IMR-90 (cell line): ENCODE results near the gene KLK12. TPM values are rescaled to one million over a fixed set of nuclear protein-coding genes. Genes with fewer than 3 reads are reported as not detected.

Experiments used
- ATAC-seq: fragments of 200-7000 bp; cut with Tn5 transposase; 2 replicates; pipeline ENCODE4 v1.9.1; 2020; ENCODE audit warnings: low read depth, mild to moderate bottlenecking, moderate library complexity
- BruUV-seq: library from RNA; stranded (reverse); fragments of 400-500 nt; replicated peaks from 2 replicates; lab custom pipeline; 2021; lab: Mats Ljungman, UMichigan
- CTCF ChIA-PET: fragments of 300-600 bp; formaldehyde crosslinking; extraction: SDS; loops from one replicate; lab custom pipeline; 2021; ENCODE audit warnings: antibody characterized with exemption; lab: Yijun Ruan, JAX
- POLR2A ChIA-PET: fragments of 300-600 bp; sonication (Branson Sonifier 250); formaldehyde crosslinking; loops from one replicate; lab custom pipeline; 2022; ENCODE audit warnings: antibody characterized with exemption; ENCODE audit not compliant: unreplicated experiment; lab: Charles Lee
- DNase-seq: peaks from one replicate; pipeline ENCODE4 v3.0.0; 2013
- H2AFZ ChIP-seq: replicated peaks from 2 replicates; pipeline ENCODE3; 2013; ENCODE audit warnings: low read length, mild to moderate bottlenecking; ENCODE audit not compliant: poor library complexity
- H2AK5ac ChIP-seq: 2 replicates; pipeline ENCODE4 v1.6.1; 2013; ENCODE audit warnings: low read depth, low read length, inconsistent platforms
- H2AK9ac ChIP-seq: replicated peaks from 2 replicates; pipeline ENCODE3; 2013; ENCODE audit warnings: mild to moderate bottlenecking, low read depth, low read length, moderate library complexity; ENCODE audit not compliant: poor library complexity
- H2BK120ac ChIP-seq: 2 replicates; pipeline ENCODE4 v1.6.1; 2013; ENCODE audit warnings: low read depth, low read length, inconsistent platforms
- H2BK15ac ChIP-seq: 3 replicates; pipeline ENCODE4 v1.6.1; 2013; ENCODE audit warnings: low read depth, low read length, inconsistent platforms
- H2BK20ac ChIP-seq: 2 replicates; pipeline ENCODE4 v1.6.1; 2013; ENCODE audit warnings: low read depth, mild to moderate bottlenecking, inconsistent platforms, low read length, moderate library complexity
- H2BK5ac ChIP-seq: 2 replicates; pipeline ENCODE4 v1.6.1; 2013; ENCODE audit warnings: mild to moderate bottlenecking, low read depth, low read length, inconsistent platforms; ENCODE audit not compliant: poor library complexity, severe bottlenecking
- H3K14ac ChIP-seq: replicated peaks from 2 replicates; pipeline ENCODE4 v1.6.1; 2013; ENCODE audit warnings: low read depth, low read length, inconsistent platforms
- H3K18ac ChIP-seq: 2 replicates; pipeline ENCODE4 v1.6.1; 2013; ENCODE audit warnings: low read depth, low read length, control low read depth
- H3K23ac ChIP-seq: 2 replicates; pipeline ENCODE4 v1.6.1; 2013; ENCODE audit warnings: low read depth, low read length, inconsistent platforms
- H3K27ac ChIP-seq: 2 replicates; pipeline ENCODE4 v1.5.1; 2013; ENCODE audit warnings: mild to moderate bottlenecking, control low read depth, low read length; ENCODE audit not compliant: insufficient read depth
- H3K27me3 ChIP-seq: 2 replicates; pipeline ENCODE4 v1.6.1; 2013; ENCODE audit warnings: low read length; ENCODE audit not compliant: control insufficient read depth, insufficient read depth
- H3K36me3 ChIP-seq: 2 replicates; pipeline ENCODE4 v1.6.1; 2013; ENCODE audit warnings: low read length, mixed read lengths; ENCODE audit not compliant: control insufficient read depth, insufficient read depth
- H3K4ac ChIP-seq: 2 replicates; pipeline ENCODE4 v1.6.1; 2013; ENCODE audit warnings: low read depth, low read length, inconsistent platforms
- H3K4me1 ChIP-seq: 2 replicates; pipeline ENCODE4 v1.6.1; 2013; ENCODE audit warnings: low read length, mixed read lengths; ENCODE audit not compliant: control insufficient read depth, insufficient read depth
- H3K4me2 ChIP-seq: 2 replicates; pipeline ENCODE4 v1.6.1; 2013; ENCODE audit warnings: low read depth, mild to moderate bottlenecking, control low read depth, low read length, moderate library complexity
- H3K4me3 ChIP-seq: 2 replicates; pipeline ENCODE4 v1.5.1; 2013; ENCODE audit warnings: low read depth, mild to moderate bottlenecking, control low read depth, low read length, moderate library complexity; ENCODE audit not compliant: insufficient read depth
- H3K56ac ChIP-seq: 2 replicates; pipeline ENCODE4 v1.6.1; 2013; ENCODE audit warnings: low read length, inconsistent platforms; ENCODE audit not compliant: insufficient read depth; ENCODE audit errors: extremely low read depth
- H3K79me1 ChIP-seq, 2 experiments: 2 replicates each; pipeline ENCODE4 v1.6.1; 2013; ENCODE audit warnings: low read length in 2 of 2, inconsistent platforms in 1 of 2, low read depth in 1 of 2
- H3K9ac ChIP-seq: 2 replicates; pipeline ENCODE4 v1.6.1; 2013; ENCODE audit warnings: low read depth, low read length, control low read depth
- H3K9me1 ChIP-seq: 2 replicates; pipeline ENCODE4 v1.6.1; 2013; ENCODE audit warnings: low read length, inconsistent platforms; ENCODE audit not compliant: insufficient read depth
- H3K9me3 ChIP-seq: 2 replicates; pipeline ENCODE4 v1.6.1; 2013; ENCODE audit warnings: low read length; ENCODE audit not compliant: control insufficient read depth, insufficient read depth
- H4K20me1 ChIP-seq: 2 replicates; pipeline ENCODE4 v1.6.1; 2013; ENCODE audit warnings: low read length, inconsistent platforms; ENCODE audit not compliant: insufficient read depth
- H4K5ac ChIP-seq: 2 replicates; pipeline ENCODE4 v1.6.1; 2013; ENCODE audit warnings: mild to moderate bottlenecking, low read depth, low read length, control low read depth
- H4K8ac ChIP-seq, 2 experiments: 2 replicates each; pipeline ENCODE4 v1.6.1; 2013; ENCODE audit warnings: low read depth in 2 of 2, low read length in 2 of 2, control low read depth in 1 of 2, inconsistent platforms in 1 of 2
- H4K91ac ChIP-seq: 2 replicates; pipeline ENCODE4 v1.6.1; 2013; ENCODE audit warnings: low read depth, low read length, inconsistent platforms; ENCODE audit not compliant: insufficient read depth
- CEBPB ChIP-seq: IDR thresholded peaks from 2 replicates; pipeline ENCODE4 v1.6.1; 2012; ENCODE audit warnings: low read depth, low read length, improper control_type of control experiment
- FOS ChIP-seq: fragments of 150-350 bp; IDR thresholded peaks from 2 replicates; pipeline ENCODE4 v1.6.1; 2016; ENCODE audit warnings: low read depth, low read length
- MXI1 ChIP-seq: IDR thresholded peaks from 2 replicates; pipeline ENCODE4 v1.6.1; 2012; ENCODE audit warnings: low read depth, mild to moderate bottlenecking, low read length, moderate library complexity, borderline replicate concordance
- POLR2A ChIP-seq: IDR thresholded peaks from 2 replicates; pipeline ENCODE4 v1.6.1; 2012; ENCODE audit warnings: mild to moderate bottlenecking, low read depth, low read length
- RFX5 ChIP-seq: IDR thresholded peaks from 2 replicates; pipeline ENCODE4 v1.8.0; 2012; ENCODE audit warnings: low read depth, mild to moderate bottlenecking, low read length, moderate library complexity
- WGBS, 2 experiments: methylation state at CpG; one replicate each; pipeline versions ENCODE4 v1.1.5 to v1.1.7; 2013; ENCODE audit warnings: missing lambda C conversion rate in 2 of 2; ENCODE audit not compliant: insufficient read length in 1 of 2; ENCODE audit errors: extremely low coverage in 2 of 2; 5-methylcytosine and 5-hydroxymethylcytosine counted together
- dilution Hi-C: fragments of 300-500 bp; cut with HindIII; formaldehyde crosslinking; loops from one replicate; pipeline ENCODE4 v1.14.3; 2018; ENCODE audit warnings: low sequenced_read_pairs; ENCODE audit not compliant: unreplicated experiment
- in situ Hi-C: fragments of 300-500 bp; cut with MboI; formaldehyde crosslinking; loops from 3 replicates; pipeline ENCODE4 v1.14.3; 2019; ENCODE audit warnings: low sequenced_read_pairs, inconsistent platforms, mixed read lengths
- intact Hi-C: fragments of 100-400 bp; cut with micrococcal nuclease; formaldehyde crosslinking; loops from 2 replicates; pipeline ENCODE4 v1.10.0; 2022
- polyA plus RNA-seq, 3 experiments: library from polyadenylated mRNA; depleted of rRNA; stranded (reverse); fragments of >200 nt; gene quantifications; 2 replicates each; pipeline ENCODE4 v1.2.3, GENCODE V29; 2012; ENCODE audit warnings: low replicate concordance in 1 of 3
- total RNA-seq: library from RNA; depleted of rRNA; stranded (reverse); fragments of >200 nt; gene quantifications from 2 replicates; pipeline ENCODE4 v1.2.3, GENCODE V29; 2012
- TF ChIP-seq, protein P1 (sequence below): conservative IDR thresholded peaks from 2 replicates; pipeline ENCODE4 v1.5.1; 2012; ENCODE audit warnings: mild to moderate bottlenecking, low read depth, low read length, improper control_type of control experiment

KLK12 gene
- total and polyA plus RNA-seq, 2 of the 4 experiments (the other 2 are of a cell fraction): not detected

DNA sequence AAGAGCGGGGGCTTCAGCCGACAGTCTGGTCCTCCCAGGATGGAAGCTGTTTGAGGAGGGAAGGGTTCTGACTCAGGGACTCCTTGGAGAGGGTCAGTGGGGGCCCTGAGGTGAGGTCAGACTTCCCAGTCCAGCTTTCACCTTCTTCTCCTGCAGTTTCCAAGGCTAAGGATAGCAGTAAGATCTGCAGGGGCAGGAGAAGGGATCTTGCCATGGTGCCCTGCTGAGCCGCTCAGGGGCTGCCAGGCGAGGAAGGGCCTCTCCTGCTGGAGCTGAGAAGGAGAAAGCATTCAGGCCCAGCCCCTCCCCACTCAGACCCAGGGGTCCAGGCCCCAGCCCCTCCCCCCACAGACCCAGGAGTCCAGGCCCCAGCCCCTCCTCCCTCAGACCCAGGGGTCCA is 52.6 kb downstream of the KLK12 start:
- no peaks in the 10 kb centered on the region for H3K36me3 ChIP-seq
- no CpG with 5 or more reads among the region's 4 CpGs for WGBS, 2 experiments
- no TSS peak for BruUV-seq
- no peak overlapping the region for H3K4me2 ChIP-seq
- H3K56ac ChIP-seq: no peak overlapping the region
- H3K4me3 ChIP-seq: no peak overlapping the region
- no peak overlapping the region for H4K91ac ChIP-seq
- no peak overlapping the region for H2AK9ac ChIP-seq
- H3K4ac ChIP-seq: no peak overlapping the region
- H2BK15ac ChIP-seq: no peak overlapping the region
- no peak overlapping the region for H3K14ac ChIP-seq
- dilution Hi-C loops: no loop called here
- DNase-seq (no peak), ATAC-seq (no peak)
- no peak overlapping the region for H2BK5ac ChIP-seq
- H4K8ac ChIP-seq: no peak overlapping the region
- ChIA-PET CTCF (no interaction called here), POLR2A (no interaction called here)
- no peak overlapping the region for H3K23ac ChIP-seq
- no peaks in the 10 kb centered on the region for H3K9me3 ChIP-seq
- H3K18ac ChIP-seq: no peak overlapping the region
- no peaks in the 10 kb centered on the region for H4K20me1 ChIP-seq
- no peaks in the 10 kb centered on the region for H3K79me1 ChIP-seq
- no peak overlapping the region for H2AK5ac ChIP-seq
- TF ChIP-seq CEBPB (no peak), FOS (no peak), MXI1 (no peak), RFX5 (no peak), POLR2A (no peak)
- TF ChIP-seq, protein P1, sequence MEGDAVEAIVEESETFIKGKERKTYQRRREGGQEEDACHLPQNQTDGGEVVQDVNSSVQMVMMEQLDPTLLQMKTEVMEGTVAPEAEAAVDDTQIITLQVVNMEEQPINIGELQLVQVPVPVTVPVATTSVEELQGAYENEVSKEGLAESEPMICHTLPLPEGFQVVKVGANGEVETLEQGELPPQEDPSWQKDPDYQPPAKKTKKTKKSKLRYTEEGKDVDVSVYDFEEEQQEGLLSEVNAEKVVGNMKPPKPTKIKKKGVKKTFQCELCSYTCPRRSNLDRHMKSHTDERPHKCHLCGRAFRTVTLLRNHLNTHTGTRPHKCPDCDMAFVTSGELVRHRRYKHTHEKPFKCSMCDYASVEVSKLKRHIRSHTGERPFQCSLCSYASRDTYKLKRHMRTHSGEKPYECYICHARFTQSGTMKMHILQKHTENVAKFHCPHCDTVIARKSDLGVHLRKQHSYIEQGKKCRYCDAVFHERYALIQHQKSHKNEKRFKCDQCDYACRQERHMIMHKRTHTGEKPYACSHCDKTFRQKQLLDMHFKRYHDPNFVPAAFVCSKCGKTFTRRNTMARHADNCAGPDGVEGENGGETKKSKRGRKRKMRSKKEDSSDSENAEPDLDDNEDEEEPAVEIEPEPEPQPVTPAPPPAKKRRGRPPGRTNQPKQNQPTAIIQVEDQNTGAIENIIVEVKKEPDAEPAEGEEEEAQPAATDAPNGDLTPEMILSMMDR: no peak
- no peak overlapping the region for H3K27ac ChIP-seq
- no peak overlapping the region for H2BK20ac ChIP-seq
- H3K9ac ChIP-seq: no peak overlapping the region
- in situ Hi-C loops: no loop called here
- H3K9me1 ChIP-seq: no peaks in the 10 kb centered on the region
- H2BK120ac ChIP-seq: no peak overlapping the region
- no peaks in the 10 kb centered on the region for H3K27me3 ChIP-seq
- no peak overlapping the region for H2AFZ ChIP-seq
- no peak overlapping the region for H4K5ac ChIP-seq
- intact Hi-C loops: no loop called here
- no peaks in the 10 kb centered on the region for H3K4me1 ChIP-seq
